GM18907 (cell line): ENCODE measurements around the gene ACAP3.
"Not testable (repeated sequence)": the region's sequence is repeated elsewhere in the genome, so short reads cannot be mapped to it uniquely, and the experiment has no call there.

Experiments
- ATAC-seq: cut with Tn5 transposase; IDR thresholded peaks from one replicate; pipeline ENCODE4 v1.9.1; 2021; ENCODE audit warnings: mild to moderate bottlenecking, moderate library complexity; ENCODE audit not compliant: unreplicated experiment

ACAP3 gene

DNA sequence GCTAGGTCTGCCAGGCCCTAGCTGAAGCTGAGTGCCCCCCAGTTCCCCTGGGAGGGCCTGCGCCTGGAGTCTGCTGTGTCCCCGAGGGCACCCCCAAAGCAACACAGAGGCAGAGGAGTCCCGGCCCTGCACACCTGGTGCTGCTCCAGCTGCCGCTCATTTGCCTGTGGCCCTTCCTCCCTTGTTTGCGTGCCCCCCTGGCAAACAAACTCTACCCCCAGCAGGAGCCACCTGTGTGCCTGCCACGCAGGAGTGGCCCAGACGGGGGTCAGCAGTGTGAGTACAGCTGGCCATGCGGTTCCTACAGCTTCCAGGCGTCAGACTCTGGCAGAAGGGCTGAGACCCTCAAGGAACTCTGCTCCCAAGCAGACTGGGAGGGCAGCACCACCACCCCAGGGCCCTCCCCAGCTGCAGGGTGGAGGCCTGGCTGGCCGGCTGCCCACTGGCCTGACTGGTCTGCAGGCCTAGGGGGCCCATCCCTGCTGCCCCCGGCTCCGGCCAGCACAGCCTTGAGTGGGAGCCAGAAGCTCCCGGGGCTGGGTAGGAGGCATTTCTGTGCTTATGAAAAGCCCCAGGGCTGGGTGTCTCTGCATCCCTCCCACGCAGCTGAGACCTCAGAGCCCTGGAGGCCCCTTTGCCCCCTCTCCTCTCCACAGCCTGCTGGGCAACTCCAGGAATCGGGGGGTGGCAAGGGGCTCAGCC lies 22.8 kb upstream of the ACAP3 start:
- ATAC-seq: no peak

DNA sequence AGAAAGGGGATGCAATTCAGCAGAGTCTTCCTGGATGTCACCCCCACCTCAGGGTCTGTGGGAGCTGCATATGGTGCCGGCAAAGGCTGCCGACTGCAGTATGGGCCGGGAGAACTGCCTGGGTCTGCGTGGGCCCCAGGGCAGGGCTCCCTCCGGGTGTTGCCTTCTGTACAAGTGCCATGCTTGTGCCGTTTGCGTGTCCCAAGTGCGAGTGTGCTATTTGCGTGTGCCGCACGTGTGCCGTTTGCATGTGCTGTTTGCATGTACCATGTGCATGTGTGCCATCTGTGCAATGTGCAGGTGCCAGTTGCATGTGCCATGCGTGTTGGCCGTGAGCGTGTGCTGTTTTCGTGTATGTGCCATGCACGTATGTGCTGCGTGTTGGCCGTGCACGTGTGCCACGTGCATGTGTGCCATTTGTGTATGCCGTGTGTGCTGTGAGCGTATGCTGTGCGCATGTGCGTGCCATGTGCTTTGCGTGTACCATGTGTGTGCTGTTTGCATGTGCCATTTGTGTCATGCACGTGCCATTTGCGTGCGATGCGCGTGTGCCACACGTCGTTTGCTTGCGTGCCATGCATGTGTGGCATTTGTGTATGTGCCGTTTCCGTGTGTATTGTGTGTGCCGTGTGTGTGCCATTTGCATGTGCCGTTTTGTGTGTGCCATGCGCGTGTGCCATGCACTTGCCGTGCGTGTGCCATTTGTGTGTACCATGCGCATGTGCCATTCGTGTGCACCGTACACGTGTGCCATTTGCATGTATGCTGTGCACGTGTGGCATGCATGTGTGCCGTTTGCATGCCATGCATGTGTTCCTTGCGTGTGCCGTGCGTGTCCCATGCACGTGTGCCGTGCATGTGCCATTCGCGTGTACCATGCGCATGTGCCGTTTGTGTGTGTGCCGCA lies 21.8 kb upstream of the ACAP3 start:
- ATAC-seq: no peak

DNA sequence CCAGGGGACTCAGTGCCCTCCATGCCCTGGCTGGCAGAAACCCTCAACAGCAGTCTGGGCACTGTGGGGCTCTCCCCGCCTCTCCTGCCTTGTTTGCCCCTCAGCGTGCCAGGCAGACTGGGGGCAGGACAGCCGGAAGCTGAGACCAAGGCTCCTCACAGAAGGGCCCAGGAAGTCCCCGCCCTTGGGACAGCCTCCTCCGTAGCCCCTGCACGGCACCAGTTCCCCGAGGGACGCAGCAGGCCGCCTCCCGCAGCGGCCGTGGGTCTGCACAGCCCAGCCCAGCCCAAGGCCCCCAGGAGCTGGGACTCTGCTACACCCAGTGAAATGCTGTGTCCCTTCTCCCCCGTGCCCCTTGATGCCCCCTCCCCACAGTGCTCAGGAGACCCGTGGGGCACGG lies 20.5 kb upstream of the ACAP3 start:
- ATAC-seq: no peak

DNA sequence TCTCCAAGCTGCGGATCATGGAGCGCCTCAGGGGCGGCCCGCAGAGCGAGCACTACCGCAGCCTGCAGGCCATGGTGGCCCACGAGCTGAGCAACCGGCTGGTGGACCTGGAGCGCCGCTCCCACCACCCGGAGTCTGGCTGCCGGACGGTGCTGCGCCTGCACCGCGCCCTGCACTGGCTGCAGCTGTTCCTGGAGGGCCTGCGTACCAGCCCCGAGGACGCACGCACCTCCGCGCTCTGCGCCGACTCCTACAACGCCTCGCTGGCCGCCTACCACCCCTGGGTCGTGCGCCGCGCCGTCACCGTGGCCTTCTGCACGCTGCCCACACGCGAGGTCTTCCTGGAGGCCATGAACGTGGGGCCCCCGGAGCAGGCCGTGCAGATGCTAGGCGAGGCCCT lies 19.6 kb upstream of the ACAP3 start:
- ATAC-seq: no peak

DNA sequence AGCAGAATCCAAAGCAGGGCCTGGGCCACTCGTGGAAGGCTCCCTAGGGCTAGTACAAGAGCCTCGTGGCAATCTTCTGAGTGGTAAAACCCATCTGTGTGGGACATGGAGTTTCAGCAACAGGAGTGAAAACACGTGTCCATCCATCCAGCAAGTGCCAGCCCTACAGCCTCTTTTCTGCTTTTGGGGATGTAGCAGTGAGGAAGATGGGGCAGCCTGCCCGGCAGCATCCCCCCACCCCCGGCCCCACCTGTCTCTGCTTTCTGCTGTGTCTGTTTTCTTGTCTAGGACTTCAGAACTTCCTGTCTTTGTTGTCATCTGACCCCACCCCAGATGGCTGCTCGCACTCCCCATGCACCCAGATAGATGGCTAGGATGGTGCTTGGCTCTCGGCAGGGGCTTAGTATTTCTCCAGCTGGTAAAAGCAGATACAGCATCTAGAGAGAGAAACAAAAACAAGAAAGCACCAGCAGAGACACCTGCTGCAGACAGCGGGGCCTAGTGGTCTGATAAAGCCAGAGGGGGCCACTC lies 18.4 kb upstream of the ACAP3 start:
- no peak for ATAC-seq

DNA sequence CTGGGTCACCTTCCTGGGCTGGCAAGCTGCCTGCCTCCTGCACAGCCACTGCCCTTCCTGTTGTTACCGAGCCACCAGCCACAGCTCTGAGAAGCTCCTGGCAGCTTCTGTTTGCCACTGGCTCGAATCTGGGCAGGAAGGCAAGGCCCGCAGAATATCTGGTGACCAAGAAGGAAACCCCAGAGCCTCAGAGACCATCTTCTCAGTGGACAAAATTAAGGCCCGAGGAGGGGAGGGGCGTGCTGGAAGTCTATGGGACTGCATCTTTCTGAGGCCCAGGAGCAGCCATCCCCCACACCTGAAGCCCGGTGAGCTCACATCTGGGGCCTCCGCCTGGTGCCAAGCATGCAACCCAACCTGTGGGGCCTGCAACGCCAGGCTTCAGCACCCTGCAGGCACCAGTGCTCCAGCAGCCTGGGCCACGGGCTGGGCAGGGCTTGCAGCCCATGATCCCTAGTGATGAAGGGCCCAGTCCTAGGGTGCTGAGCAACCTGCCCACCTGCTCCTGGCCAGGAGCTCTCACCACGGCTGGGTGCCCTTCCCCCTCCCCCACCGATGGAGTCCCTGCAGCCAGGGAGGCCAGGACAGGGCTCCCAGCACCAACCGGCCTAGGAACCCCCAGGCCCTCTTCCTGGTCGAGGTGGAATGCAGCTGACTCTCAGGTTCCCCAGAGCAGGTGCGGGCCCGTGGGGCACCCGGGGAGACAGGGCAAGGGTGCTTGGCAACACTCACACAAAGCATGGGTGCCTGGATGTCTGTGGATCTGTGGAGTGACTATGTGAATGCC lies 17.8 kb upstream of the ACAP3 start:
- ATAC-seq: no peak

DNA sequence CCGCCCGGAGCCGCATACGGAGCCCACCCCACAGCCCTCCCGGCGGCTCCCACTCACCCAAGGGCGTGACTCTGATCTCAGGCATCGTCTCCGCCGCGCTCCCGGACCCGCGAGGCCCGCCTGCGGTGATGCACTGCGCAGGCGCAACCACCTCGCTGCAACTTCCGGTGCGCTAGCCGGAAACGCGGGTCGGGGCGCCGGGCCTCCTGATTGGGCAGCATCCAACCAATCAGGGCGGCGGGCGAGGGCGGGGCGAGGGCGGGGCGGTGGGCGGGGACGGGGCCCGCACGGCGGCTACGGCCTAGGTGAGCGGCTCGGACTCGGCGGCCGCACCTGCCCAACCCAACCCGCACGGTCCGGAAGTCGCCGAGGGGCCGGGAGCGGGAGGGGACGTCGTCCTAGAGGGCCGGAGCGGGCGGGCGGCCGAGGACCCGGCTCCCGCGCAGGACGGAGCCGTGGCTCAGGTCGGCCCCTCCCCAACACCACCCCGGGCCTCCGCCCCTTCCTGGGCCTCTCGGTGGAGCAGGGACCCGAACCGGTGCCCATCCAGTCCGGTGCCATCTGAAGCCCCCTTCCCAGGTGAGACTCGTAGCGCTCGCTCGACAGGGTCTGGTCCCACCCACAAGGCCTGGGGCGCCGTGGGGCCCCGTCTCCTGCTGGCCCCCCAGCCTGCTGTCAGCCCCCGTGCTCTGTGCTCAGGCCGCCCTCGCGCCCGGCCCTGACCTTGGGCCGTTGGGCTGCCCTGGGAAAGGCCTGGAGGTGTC lies 17.0 kb upstream of the ACAP3 start, which contains the start of the genes CPTP and INTS11:
Gene CPTP, plus strand, starts transcription at position 279 of the 764 bp plus-strand sequence. CDS start 2,109 bp downstream, outside the sequence.
Gene INTS11, minus strand, starts transcription at position 137 of the 764 bp plus-strand sequence. Its CDS starts 52 bp downstream, at position 85.
- peak; percentile 47 for ATAC-seq

DNA sequence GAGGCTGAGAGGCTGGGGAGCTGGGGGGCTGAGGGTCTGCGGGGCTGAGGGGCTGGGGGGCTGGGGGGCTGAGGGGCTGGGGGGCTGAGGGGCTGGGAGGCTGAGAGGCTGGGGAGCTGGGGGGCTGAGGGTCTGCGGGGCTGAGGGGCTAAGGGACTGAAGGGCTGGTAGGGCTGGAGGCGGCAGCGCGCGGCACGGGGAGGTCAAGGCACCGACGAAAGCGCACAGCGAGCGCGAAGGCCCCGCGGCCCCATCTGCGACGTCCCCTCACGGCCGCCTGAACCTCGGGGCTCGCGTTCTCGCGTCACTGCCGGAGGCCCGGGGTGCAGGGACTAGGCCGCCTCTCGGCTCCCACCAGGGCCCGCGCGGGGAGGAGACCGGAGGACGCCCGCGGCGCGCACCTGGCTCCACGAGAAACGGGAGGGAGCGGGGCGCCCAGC lies 16.4 kb upstream of the ACAP3 start:
- ATAC-seq: peak; percentile 30

DNA sequence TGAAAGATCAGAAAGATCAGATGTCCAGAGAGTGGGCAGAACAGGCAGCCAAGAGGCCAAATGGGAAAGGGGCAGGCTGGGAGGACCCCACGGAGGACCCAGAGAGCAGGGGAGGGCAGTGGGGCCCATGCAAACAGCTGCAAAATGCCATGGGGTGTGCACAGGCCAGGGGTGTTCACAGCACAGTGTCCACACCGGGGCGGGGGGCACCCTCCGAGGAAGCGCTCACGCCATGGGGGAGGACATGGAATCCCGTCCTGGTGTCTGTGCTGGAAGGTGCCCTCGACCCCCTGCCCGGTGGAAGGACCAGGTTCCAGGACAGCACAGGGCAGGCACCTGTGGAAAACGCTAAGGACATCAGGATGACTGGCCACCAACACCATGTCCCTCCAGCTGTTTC lies 15.2 kb upstream of the ACAP3 start:
- ATAC-seq: no peak

DNA sequence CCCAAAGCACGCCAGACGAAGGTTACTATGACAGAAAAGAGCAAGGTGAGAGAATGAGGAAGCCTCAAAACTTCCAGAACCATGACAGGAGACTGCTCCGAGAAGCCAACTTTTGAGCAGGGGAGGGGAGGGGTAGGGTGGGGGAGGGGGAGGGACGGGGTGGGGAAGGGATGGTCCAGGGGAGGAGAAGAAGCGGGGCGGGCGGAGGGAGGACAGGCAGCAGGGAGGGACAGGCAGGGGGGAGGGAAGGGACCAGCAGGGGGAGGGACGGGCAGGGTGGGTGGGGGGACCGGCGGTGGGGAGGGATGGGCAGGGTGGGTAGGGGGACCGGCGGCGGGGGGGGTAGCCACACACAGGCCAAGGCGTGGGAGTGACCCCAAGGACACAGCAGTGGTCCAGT lies 14.7 kb upstream of the ACAP3 start:
- no peak for ATAC-seq

DNA sequence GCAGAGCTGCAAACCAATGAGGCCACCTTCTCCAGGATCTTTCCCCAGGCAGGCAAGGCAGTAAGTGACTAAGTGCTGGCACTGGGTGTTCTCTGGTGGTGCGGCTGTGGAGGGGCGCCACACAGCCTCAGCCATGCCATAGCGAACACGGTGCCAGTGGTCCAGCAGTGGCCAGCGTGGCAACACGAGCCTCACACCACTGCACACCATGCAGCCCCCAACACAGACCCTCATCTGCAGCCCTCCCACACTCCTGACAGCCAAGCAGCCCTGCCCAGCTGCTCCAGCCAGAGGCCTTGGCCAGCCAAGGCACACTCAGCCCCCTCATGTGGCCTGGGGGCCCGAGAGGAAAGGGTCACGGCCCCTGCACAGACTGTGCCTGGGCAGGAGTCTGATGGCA lies 13.7 kb upstream of the ACAP3 start:
- no peak for ATAC-seq

DNA sequence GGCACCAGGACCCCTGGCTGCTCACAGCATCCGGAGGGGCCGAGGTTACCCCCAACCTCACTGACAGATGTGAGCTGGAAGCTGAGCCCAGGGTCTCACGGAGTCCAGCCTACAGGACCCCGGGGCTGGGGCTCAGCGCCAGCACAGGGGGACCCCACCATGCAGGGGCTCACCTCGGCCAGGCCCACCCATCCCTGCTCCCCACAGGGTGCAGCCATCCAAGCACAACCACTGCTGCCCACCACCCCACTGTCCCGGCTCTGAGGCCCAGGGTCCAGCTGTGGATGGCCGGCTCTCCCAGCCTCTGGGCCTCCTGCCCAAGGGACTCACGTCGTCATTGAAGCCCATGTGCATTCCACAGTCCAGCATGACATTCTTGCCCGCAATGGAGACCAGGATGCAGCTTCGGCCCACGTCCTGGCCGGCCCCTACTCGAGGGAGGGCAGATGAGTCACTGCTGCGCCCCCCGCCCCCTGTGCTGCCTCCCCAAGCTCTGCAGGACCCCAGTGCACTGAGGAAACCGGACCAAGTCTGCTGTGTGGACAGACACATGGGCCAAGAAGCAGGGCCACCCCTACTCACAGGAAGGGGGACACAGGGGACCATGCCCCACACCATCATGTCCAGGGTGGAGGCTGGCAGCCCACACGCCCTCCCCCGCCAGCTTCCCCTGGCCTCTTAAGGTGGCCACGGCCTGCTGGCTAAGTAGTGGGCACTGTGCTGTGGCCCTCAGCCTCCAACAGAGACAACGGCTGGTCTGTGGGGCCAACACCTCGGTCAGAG lies 13.1 kb upstream of the ACAP3 start:
- ATAC-seq: no peak

DNA sequence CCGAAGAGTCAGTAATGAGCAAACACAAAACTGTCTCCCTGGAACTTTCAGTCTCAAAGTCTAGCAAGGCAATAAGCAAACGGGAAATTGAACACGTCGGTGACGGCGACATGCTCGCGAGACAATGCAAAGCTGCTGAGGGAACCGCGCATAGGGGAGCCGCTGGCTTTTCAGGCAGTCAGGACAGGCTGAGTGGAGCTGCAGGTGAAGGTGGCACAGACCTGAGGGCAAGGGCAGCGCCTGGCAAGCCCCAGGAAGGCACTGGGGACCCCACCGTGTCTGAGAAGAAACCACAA lies 11.9 kb upstream of the ACAP3 start:
- no peak for ATAC-seq

DNA sequence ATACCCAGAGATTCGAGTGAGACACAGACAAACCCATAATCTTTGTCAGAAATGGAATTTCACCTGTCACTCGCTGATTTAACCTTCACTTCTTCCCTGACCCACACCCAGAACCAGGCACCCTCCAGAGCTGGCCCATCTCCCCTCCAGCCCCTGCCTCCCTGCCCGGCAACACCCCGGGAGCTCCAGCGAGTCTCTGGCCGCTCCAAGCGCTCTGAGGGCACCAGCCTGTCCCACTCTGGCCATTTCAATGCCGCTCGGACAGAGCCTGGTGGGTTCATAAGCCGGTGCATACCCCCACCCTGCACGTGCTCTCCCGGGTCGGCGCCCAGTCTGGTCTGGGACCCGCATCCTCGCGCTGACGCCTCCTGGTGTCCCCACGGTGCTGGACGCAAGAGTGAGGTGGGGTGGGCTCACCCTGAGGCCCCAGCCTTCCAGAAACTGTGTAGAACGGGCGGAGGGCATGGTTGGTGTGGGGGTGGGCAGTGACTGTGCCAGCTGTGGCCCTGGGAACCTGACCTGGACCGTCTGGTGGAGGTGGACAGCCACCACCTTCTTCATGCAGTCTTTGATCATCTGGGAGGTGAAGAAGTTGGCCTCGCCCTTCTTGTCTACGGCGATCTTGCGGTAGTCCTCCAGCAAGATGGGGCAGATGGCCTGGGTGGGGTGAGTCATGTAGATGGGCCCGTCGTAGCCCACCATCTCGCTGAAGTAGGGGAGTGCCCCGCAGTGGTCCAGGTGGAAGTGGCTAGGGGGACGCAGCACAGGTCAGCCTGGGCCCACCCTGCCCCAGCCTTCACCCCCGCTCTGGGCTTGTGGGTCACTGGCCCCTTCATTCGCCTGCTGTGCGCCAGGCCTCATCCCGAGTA lies 11.3 kb upstream of the ACAP3 start:
- ATAC-seq: no peak

DNA sequence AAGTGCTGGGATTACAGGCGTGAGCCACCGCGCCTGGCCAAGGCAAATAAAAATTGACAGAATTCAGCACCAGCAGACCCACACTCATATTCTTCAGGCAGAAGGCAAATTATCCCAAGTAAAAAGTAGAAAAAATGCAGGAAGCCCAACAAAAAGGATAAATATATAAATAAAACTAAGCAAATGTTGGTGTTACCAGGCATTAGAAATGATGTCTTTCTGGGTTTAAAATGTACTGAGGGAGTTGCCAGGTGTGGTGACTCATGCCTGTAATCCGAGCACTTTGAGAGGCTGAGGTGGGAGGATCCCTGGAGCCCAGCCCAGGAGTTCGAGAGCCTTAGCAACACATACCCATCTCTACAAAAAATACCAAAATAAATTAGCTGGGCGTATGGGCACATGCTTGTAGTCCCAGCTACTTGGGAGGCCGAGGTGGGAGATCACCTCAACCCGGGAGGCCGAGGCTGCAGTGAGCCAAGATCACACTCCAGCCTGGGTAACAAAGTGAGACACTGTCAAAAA lies 10.5 kb upstream of the ACAP3 start:
- no peak for ATAC-seq

DNA sequence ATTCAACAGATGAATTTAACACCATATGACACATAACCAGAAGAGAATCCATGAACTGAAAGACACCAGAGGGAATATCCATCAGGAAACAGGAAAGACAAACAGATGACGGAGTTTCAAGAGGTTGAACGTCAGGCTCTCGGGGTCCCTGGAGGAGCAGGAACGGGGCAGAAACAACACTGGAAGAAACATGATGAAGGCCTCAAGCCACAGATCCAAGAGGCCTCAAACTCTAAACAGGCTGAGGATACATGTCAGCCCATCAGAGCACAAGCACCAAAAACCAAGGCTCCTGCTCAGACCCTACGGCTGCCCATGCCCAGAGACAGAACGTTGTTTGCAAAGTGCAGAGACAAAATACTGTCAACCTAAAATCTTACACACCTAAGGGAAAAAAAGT lies 9.7 kb upstream of the ACAP3 start:
- no peak for ATAC-seq

DNA sequence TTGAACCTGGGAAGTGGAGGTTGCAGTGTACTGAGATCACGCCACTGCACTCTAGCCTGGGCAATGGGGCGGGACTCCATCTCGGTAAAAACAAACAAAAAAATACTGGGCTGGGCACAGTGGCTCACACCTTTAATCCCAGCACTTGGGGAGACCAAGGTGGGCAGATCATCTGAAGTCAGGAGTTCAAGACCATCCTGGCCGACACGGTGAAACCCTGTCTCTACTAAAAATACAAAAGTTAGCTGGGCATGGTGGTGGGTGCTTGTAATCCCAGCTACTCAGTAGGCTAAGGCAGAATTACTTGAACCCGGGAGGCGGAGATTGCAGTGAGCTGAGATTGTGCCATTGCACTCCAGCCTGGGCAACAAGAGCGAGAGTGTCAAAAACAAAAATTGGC lies 8.5 kb upstream of the ACAP3 start:
- ATAC-seq: not testable (repeated sequence)

DNA sequence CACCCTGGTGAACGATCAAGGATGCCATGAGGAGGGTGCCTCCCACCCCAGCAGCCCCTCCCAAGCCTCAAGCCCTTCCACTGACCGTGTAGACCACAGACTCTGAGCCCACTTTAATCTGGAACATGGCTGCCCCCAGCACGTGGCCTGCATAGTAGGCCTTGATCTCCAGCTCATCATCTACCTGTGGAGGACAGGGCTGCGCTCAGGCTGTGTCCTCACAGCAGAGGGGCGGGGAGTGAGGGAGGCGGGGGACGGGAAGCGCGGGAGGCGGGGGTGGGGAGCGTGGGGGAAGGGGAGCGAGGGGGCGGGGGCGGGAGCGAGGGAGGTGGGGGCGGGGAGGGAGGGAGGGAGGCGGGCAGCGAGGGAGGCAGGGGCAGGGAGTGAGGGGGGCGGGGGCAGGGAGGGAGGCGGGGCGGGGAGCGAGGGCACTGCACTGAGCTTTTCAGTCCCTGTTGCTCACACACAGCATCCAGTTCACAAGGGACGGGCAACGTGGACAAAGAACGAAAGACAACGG lies 7.8 kb upstream of the ACAP3 start:
- no peak for ATAC-seq
